HG03460 (cell line): Measurements from ENCODE around the gene RBMX.
"Not testable (repeated sequence)": the region's sequence is repeated elsewhere in the genome, so short reads cannot be mapped to it uniquely, and the experiment has no call there.

Experiments
- ATAC-seq: cut with Tn5 transposase; IDR thresholded peaks from one replicate; pipeline ENCODE4 v1.9.1; 2021; ENCODE audit not compliant: unreplicated experiment

Gene RBMX

GRCh38 chrX:136880452-136881013, at the start of gene RBMX:
Gene RBMX (minus strand): TSS chrX:136880725. CDS start chrX:136879427, 1,298 bp downstream.
- peak; percentile 97 for ATAC-seq

- not testable (repeated sequence) for ATAC-seq
Observed at GRCh38 chrX:136921438-136921837, 40.9 kb upstream of the RBMX start.

GRCh38 chrX:136920001-136920400, 39.5 kb upstream of the RBMX start:
- no peak for ATAC-seq

GRCh38 chrX:136916827-136917226, 36.3 kb upstream of the RBMX start:
- ATAC-seq = no peak

- not testable (repeated sequence) for ATAC-seq
Observed at GRCh38 chrX:136911661-136912060, 31.1 kb upstream of the RBMX start.

GRCh38 chrX:136911253-136911652, 30.7 kb upstream of the RBMX start:
- ATAC-seq = no peak

- no peak for ATAC-seq
Observed at GRCh38 chrX:136910565-136911035, 30.1 kb upstream of the RBMX start.

- ATAC-seq = peak; percentile 66
Observed at GRCh38 chrX:136909706-136910564, 29.4 kb upstream of the RBMX start.

GRCh38 chrX:136909119-136909705, 28.7 kb upstream of the RBMX start:
- peak; percentile 62 for ATAC-seq

- ATAC-seq = no peak
Observed at GRCh38 chrX:136907621-136908020, 27.1 kb upstream of the RBMX start.

GRCh38 chrX:136906921-136907510, 26.5 kb upstream of the RBMX start:
- ATAC-seq = no peak

GRCh38 chrX:136904067-136904466, 23.5 kb upstream of the RBMX start:
- not testable (repeated sequence) for ATAC-seq

- ATAC-seq = not testable (repeated sequence)
Observed at GRCh38 chrX:136900071-136900470, 19.5 kb upstream of the RBMX start.

GRCh38 chrX:136899221-136899620, 18.7 kb upstream of the RBMX start:
- ATAC-seq = no peak

- not testable (repeated sequence) for ATAC-seq
Observed at GRCh38 chrX:136898752-136899151, 18.2 kb upstream of the RBMX start.

GRCh38 chrX:136896121-136896914, 15.8 kb upstream of the RBMX start:
- ATAC-seq = no peak

- no peak for ATAC-seq
Observed at GRCh38 chrX:136892412-136892811, 11.9 kb upstream of the RBMX start.

- ATAC-seq = not testable (repeated sequence)
Observed at GRCh38 chrX:136890596-136890995, 10.1 kb upstream of the RBMX start.

GRCh38 chrX:136889269-136889668, 8.7 kb upstream of the RBMX start:
- ATAC-seq = no peak

- ATAC-seq = peak; percentile 6
Observed at GRCh38 chrX:136880003-136880451, 498 bp downstream of the RBMX start.
